OCI-LY1 (cell line): ENCODE results near the gene MYLK4.

Experiments
- CTCF ChIP-seq: fragments of 200-600 bp; sonication (generic), shearing (Covaris generic); IDR thresholded peaks from 2 replicates; pipeline ENCODE4 v1.5.1; 2017; ENCODE audit warnings: mild to moderate bottlenecking, antibody characterized with exemption, low read length, moderate library complexity, mixed read lengths
- EZH2 ChIP-seq: fragments of 200-600 bp; sonication (generic), shearing (Covaris generic); IDR thresholded peaks from 2 replicates; pipeline ENCODE4 v1.8.0; 2017; ENCODE audit warnings: borderline replicate concordance, mixed run types, mild to moderate bottlenecking, antibody characterized with exemption, low read length, moderate library complexity, mixed read lengths

- TF ChIP-seq EZH2 (no peak), CTCF (no peak)
Observed at GRCh38 chr6:2665146-2666070, 85.3 kb downstream of the MYLK4 start.
